NCI-H1105 (cell line): ENCODE results near the gene SRR.
"Not testable (repeated sequence)": the region's sequence is repeated elsewhere in the genome, so short reads cannot be mapped to it uniquely, and the experiment has no call there.

Experiments used
- DNase-seq: peaks from one replicate; lab custom pipeline; 2025; lab: John Stamatoyannopoulos, UW

The SRR gene

GRCh38 chr17:2303204-2304188 lies at the start of gene SRR, which contains the start of gene SMG6:
Gene SRR (plus strand): TSS chr17:2303950. CDS start chr17:2315561, 11,611 bp downstream.
Gene SMG6 (minus strand): TSS chr17:2303785. CDS start chr17:2303720, 65 bp downstream.
- DNase-seq = peak; percentile 68

GRCh38 chr17:2258830-2259229 lies 44.9 kb upstream of the SRR start:
- DNase-seq = not testable (repeated sequence)

- no peak for DNase-seq
Observed at GRCh38 chr17:2259769-2260536, 43.8 kb upstream of the SRR start.

- DNase-seq = no peak
Observed at GRCh38 chr17:2262135-2262587, 41.6 kb upstream of the SRR start.

GRCh38 chr17:2263183-2264066 lies 40.3 kb upstream of the SRR start:
- DNase-seq = no peak

GRCh38 chr17:2264067-2264860 lies 39.5 kb upstream of the SRR start:
- peak; percentile 3 for DNase-seq

GRCh38 chr17:2265166-2265565 lies 38.6 kb upstream of the SRR start:
- not testable (repeated sequence) for DNase-seq

GRCh38 chr17:2266045-2266864 lies 37.5 kb upstream of the SRR start:
- no peak for DNase-seq

- no peak for DNase-seq
Observed at GRCh38 chr17:2266865-2267228, 36.9 kb upstream of the SRR start.

GRCh38 chr17:2267354-2267753 lies 36.4 kb upstream of the SRR start:
- no peak for DNase-seq

- DNase-seq = no peak
Observed at GRCh38 chr17:2271985-2272702, 31.6 kb upstream of the SRR start.

- no peak for DNase-seq
Observed at GRCh38 chr17:2274414-2274813, 29.3 kb upstream of the SRR start.

GRCh38 chr17:2275722-2276121 lies 28.0 kb upstream of the SRR start:
- DNase-seq = no peak

GRCh38 chr17:2277429-2278170 lies 26.1 kb upstream of the SRR start:
- no peak for DNase-seq

- DNase-seq = no peak
Observed at GRCh38 chr17:2279707-2280106, 24.0 kb upstream of the SRR start.

- peak; percentile 12 for DNase-seq
Observed at GRCh38 chr17:2282297-2282873, 21.4 kb upstream of the SRR start.

GRCh38 chr17:2283302-2283701 lies 20.4 kb upstream of the SRR start:
- no peak for DNase-seq

GRCh38 chr17:2289878-2290478 lies 13.8 kb upstream of the SRR start:
- DNase-seq = no peak
